Measurements from ENCODE around the gene AGBL5. TPM values are rescaled to one million over a fixed set of nuclear protein-coding genes. Genes with fewer than 3 reads are reported as not detected.
A peak's percentile ranks its signal among the peaks of the same experiment; 100 is the strongest.

AGBL5 gene
- 41.8 and 54.5 TPM in 2 replicates for total RNA-seq (2014; rRNA removed; shearing (Covaris generic); ENCODE audit: low replicate concordance)

- DNase-seq (ENCODE audit: low read depth): peak; percentile 96
- in situ Hi-C loops (cut with HindIII; ENCODE audit: low pct_unique_long_range_greater_than_20kb, low sequenced_read_pairs): no loop called here
Observed at GRCh38 chr2:27050996-27051901, at the start of gene AGBL5. Gene AGBL5 (plus strand): TSS chr2:27051668. CDS start chr2:27052959, 1,291 bp downstream.

GRCh38 chr2:27001950-27002349 is 49.5 kb upstream of the AGBL5 start:
- in situ Hi-C loops (cut with HindIII; ENCODE audit: low pct_unique_long_range_greater_than_20kb, low sequenced_read_pairs): no loop called here
- no peak for DNase-seq (ENCODE audit: low read depth)

- in situ Hi-C loops (cut with HindIII; ENCODE audit: low pct_unique_long_range_greater_than_20kb, low sequenced_read_pairs): no loop called here
- DNase-seq (ENCODE audit: low read depth): no peak
Observed at GRCh38 chr2:27003007-27003406, 48.5 kb upstream of the AGBL5 start.

GRCh38 chr2:27003857-27004256 is 47.6 kb upstream of the AGBL5 start:
- in situ Hi-C loops (cut with HindIII; ENCODE audit: low pct_unique_long_range_greater_than_20kb, low sequenced_read_pairs): no loop called here

GRCh38 chr2:27006602-27007415 is 44.7 kb upstream of the AGBL5 start:
- in situ Hi-C loops (cut with HindIII; ENCODE audit: low pct_unique_long_range_greater_than_20kb, low sequenced_read_pairs): no loop called here
- DNase-seq (ENCODE audit: low read depth): no peak

More at GRCh38 chr2:27003857-27004256, 47.6 kb upstream of the AGBL5 start:
- no peak for DNase-seq (ENCODE audit: low read depth)

- in situ Hi-C loops (cut with HindIII; ENCODE audit: low pct_unique_long_range_greater_than_20kb, low sequenced_read_pairs): no loop called here
- DNase-seq (ENCODE audit: low read depth): no peak
Observed at GRCh38 chr2:27007416-27008374, 43.8 kb upstream of the AGBL5 start.

- DNase-seq (ENCODE audit: low read depth): no peak
- in situ Hi-C loops (cut with HindIII; ENCODE audit: low pct_unique_long_range_greater_than_20kb, low sequenced_read_pairs): no loop called here
Observed at GRCh38 chr2:27008678-27009077, 42.8 kb upstream of the AGBL5 start.

- in situ Hi-C loops (cut with HindIII; ENCODE audit: low pct_unique_long_range_greater_than_20kb, low sequenced_read_pairs): no loop called here
- DNase-seq (ENCODE audit: low read depth): no peak
Observed at GRCh38 chr2:27009083-27009482, 42.4 kb upstream of the AGBL5 start.

- DNase-seq (ENCODE audit: low read depth): no peak
Observed at GRCh38 chr2:27009716-27010115, 41.8 kb upstream of the AGBL5 start.

GRCh38 chr2:27010139-27010538 is 41.3 kb upstream of the AGBL5 start:
- peak; percentile 55 for DNase-seq (ENCODE audit: low read depth)
- in situ Hi-C loops (cut with HindIII; ENCODE audit: low pct_unique_long_range_greater_than_20kb, low sequenced_read_pairs): no loop called here

More at GRCh38 chr2:27009716-27010115, 41.8 kb upstream of the AGBL5 start:
- in situ Hi-C loops (cut with HindIII; ENCODE audit: low pct_unique_long_range_greater_than_20kb, low sequenced_read_pairs): no loop called here

- DNase-seq (ENCODE audit: low read depth): no peak
- in situ Hi-C loops (cut with HindIII; ENCODE audit: low pct_unique_long_range_greater_than_20kb, low sequenced_read_pairs): no loop called here
Observed at GRCh38 chr2:27013738-27014137, 37.7 kb upstream of the AGBL5 start.

- no peak for DNase-seq (ENCODE audit: low read depth)
- in situ Hi-C loops (cut with HindIII; ENCODE audit: low pct_unique_long_range_greater_than_20kb, low sequenced_read_pairs): no loop called here
Observed at GRCh38 chr2:27014771-27015433, 36.6 kb upstream of the AGBL5 start.

GRCh38 chr2:27016801-27017325 is 34.6 kb upstream of the AGBL5 start:
- in situ Hi-C loops (cut with HindIII; ENCODE audit: low pct_unique_long_range_greater_than_20kb, low sequenced_read_pairs): no loop called here
- DNase-seq (ENCODE audit: low read depth): peak; percentile 74

GRCh38 chr2:27018142-27018541 is 33.3 kb upstream of the AGBL5 start:
- in situ Hi-C loops (cut with HindIII; ENCODE audit: low pct_unique_long_range_greater_than_20kb, low sequenced_read_pairs): no loop called here
- no peak for DNase-seq (ENCODE audit: low read depth)

- DNase-seq (ENCODE audit: low read depth): no peak
- in situ Hi-C loops (cut with HindIII; ENCODE audit: low pct_unique_long_range_greater_than_20kb, low sequenced_read_pairs): no loop called here
Observed at GRCh38 chr2:27019459-27019858, 32.0 kb upstream of the AGBL5 start.

GRCh38 chr2:27019931-27020855 is 31.3 kb upstream of the AGBL5 start:
- DNase-seq (ENCODE audit: low read depth): peak; percentile 66

More at GRCh38 chr2:27019931-27020855, 31.3 kb upstream of the AGBL5 start:
- in situ Hi-C loops (cut with HindIII; ENCODE audit: low pct_unique_long_range_greater_than_20kb, low sequenced_read_pairs): no loop called here

All from Caki2 (cell line).